GM18499 (cell line): ENCODE data around the gene SHCBP1.
"Not testable (repeated sequence)": the region's sequence is repeated elsewhere in the genome, so short reads cannot be mapped to it uniquely, and the experiment has no call there.

ENCODE experiments used
- ATAC-seq: cut with Tn5 transposase; IDR thresholded peaks from one replicate; pipeline ENCODE4 v1.9.1; 2021; ENCODE audit warnings: moderate number of reproducible peaks; ENCODE audit not compliant: insufficient read depth, unreplicated experiment

Gene SHCBP1

GRCh38 chr16:46618516-46618915 lies 2.7 kb downstream of the SHCBP1 start:
- no peak for ATAC-seq

GRCh38 chr16:46614006-46614405 lies 7.2 kb downstream of the SHCBP1 start:
- no peak for ATAC-seq

GRCh38 chr16:46613352-46613751 lies 7.8 kb downstream of the SHCBP1 start:
- no peak for ATAC-seq

GRCh38 chr16:46612121-46612520 lies 9.1 kb downstream of the SHCBP1 start:
- no peak for ATAC-seq

GRCh38 chr16:46607529-46607928 lies 13.7 kb downstream of the SHCBP1 start:
- ATAC-seq: no peak

- ATAC-seq: no peak
Measured at GRCh38 chr16:46606231-46606630, 14.9 kb downstream of the SHCBP1 start.

GRCh38 chr16:46591257-46591656 lies 29.9 kb downstream of the SHCBP1 start:
- ATAC-seq: no peak

GRCh38 chr16:46586011-46586577 lies 35.1 kb downstream of the SHCBP1 start:
- no peak for ATAC-seq

GRCh38 chr16:46583036-46583435 lies 38.1 kb downstream of the SHCBP1 start:
- no peak for ATAC-seq

- no peak for ATAC-seq
Measured at GRCh38 chr16:46582313-46582712, 38.9 kb downstream of the SHCBP1 start.

GRCh38 chr16:46577988-46578579 lies 43.1 kb downstream of the SHCBP1 start:
- ATAC-seq: no peak

- no peak for ATAC-seq
Measured at GRCh38 chr16:46573834-46574159, 47.4 kb downstream of the SHCBP1 start.

- ATAC-seq: no peak
Measured at GRCh38 chr16:46573008-46573833, 48.0 kb downstream of the SHCBP1 start.

GRCh38 chr16:46569231-46569735 lies 51.9 kb downstream of the SHCBP1 start:
- ATAC-seq: no peak

GRCh38 chr16:46568472-46569230 lies 52.5 kb downstream of the SHCBP1 start:
- ATAC-seq: no peak

GRCh38 chr16:46562979-46563378 lies 58.2 kb downstream of the SHCBP1 start:
- no peak for ATAC-seq

- ATAC-seq: no peak
Measured at GRCh38 chr16:46558018-46558417, 63.2 kb downstream of the SHCBP1 start.

GRCh38 chr16:46555951-46556350 lies 65.2 kb downstream of the SHCBP1 start:
- ATAC-seq: no peak

GRCh38 chr16:46554435-46554834 lies 66.7 kb downstream of the SHCBP1 start:
- ATAC-seq: not testable (repeated sequence)

- ATAC-seq: no peak
Measured at GRCh38 chr16:46549477-46549876, 71.7 kb downstream of the SHCBP1 start.
